Activated gamma-delta T cell treated with anti-CD3 and anti-CD28 coated beads, Interleukin-2, amount 50 U/mL, for 16 hours (primary cell): ENCODE data around the gene ZNF93.
"Not testable (repeated sequence)": the region's sequence is repeated elsewhere in the genome, so short reads cannot be mapped to it uniquely, and the experiment has no call there.

Experiments used
- DNase-seq: peaks from one replicate; pipeline ENCODE4 v3.0.0-alpha.2; 2020; ENCODE audit warnings: low read depth

ZNF93 gene

GRCh38 chr19:19938449-19938848 lies 37.7 kb downstream of the ZNF93 start:
- DNase-seq = no peak

DNA sequence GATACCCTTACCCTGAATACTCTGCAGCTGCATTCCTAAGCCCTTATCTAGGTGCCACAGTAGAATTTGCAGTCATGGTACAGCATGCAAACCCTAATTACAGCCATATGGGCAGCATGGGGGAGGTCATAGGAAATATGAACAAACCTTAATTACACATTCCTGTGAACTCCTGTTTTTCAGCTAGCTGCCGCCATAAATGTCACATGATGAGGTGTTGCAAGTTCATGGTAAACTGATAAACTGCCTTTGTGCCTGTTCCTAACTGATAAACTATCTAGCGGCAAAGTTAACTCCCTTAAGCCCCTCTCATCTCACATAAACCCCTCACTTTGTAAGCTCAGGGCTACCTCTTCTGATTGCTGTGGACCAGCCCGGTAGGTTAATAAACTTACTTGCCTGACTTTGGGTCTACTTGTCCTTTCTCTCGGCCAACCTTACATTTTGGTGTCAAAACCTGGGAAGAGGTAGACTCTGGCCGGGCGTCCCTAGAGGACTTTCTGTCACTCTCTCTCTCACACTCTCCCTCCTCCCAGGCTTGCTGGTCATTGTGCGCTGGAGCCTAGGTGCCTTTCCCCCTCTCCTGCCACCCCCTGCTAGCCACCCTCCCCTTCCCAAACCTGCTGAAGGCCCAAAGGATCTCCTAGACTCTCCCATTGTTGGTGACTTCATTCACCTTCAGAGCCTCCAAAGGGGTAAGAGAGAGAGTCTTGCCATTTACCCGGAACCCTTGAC lies 43.3 kb downstream of the ZNF93 start:
- DNase-seq = no peak

- no peak for DNase-seq
Measured at GRCh38 chr19:19944583-19944880, 43.8 kb downstream of the ZNF93 start.

GRCh38 chr19:19946226-19946625 lies 45.5 kb downstream of the ZNF93 start:
- DNase-seq = no peak

DNA sequence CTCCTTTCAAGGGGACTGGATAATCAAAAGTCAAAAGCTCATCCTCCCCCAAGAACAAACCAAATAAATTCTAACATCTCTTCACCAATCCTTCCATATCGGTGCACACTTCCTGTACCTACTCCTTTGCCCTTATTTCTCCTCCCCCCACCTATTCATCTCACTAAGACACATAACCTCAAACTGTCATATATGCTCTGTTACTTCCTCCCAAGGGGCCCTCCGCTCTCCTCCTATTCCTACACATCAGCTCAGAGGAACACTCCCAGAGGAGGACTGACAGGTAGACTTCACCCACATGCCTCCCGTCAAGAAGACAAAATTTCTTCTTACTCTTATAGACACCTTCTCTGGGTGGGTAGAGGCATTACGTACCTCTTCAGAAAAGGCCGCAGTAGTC lies 48.1 kb downstream of the ZNF93 start:
- no peak for DNase-seq

- no peak for DNase-seq
Measured at GRCh38 chr19:19955208-19955607, 54.5 kb downstream of the ZNF93 start.

DNA sequence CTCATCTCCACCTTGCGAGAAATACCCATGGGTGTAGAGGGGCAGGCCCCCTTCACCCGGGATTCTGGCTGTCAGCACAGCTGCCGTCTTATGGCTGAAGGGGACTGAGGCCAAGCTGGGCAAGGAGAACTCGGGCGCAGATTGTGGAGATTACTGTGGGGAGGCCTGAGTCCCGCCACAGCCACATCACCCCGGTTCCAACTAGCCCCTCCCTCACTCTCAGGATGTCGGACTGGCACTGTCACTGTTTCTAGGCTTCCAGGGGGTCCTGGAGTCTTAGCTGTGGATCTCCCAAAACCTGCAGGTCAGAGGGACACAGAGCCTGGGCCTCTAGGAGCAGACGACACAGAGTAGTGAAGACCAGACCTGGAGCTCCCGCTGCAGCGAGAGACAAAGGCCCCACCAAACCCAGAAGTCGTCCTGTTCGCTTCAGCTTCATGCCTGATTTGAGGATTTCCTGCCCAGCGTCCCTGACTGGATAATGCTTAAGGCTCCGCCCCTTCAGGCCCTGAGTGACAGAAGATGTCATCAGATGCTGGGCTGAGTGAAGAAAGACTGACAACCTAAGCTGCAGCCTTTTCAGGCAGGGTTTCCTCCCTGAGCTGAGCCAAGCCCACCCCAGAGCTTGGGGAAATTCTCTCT lies 55.8 kb downstream of the ZNF93 start:
- DNase-seq = no peak

- not testable (repeated sequence) for DNase-seq
Measured at GRCh38 chr19:19957766-19958165, 57.0 kb downstream of the ZNF93 start.

DNA sequence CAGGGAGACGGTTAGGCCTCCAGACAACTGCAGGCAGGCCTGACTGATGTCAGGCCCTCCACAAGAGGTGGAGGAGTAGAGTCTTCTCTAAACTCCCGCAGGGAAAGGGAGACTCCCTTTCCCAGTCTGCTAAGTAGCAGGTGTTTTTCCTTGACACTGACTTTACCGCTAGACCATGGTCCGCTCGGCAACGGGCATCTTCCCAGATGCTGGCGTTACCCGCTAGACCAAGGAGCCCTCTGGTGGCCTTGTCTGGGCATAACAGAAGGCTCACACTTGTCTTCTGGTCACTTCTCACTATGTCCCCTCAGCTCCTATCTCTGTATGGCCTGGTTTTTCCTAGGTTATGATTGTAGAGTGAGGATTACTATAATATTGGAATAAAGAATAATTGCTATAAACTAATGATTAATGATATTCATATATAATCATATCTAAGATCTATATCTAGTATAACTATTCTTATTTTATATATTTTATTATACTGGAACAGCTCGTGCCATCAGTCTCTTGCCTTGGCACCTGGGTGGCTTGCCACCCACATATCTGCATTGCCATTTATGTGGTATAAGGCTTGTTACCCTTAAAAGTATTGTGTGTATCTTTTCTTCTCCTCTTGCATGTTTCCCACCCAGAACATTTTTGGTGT lies 58.5 kb downstream of the ZNF93 start:
- DNase-seq = peak; percentile 43

DNA sequence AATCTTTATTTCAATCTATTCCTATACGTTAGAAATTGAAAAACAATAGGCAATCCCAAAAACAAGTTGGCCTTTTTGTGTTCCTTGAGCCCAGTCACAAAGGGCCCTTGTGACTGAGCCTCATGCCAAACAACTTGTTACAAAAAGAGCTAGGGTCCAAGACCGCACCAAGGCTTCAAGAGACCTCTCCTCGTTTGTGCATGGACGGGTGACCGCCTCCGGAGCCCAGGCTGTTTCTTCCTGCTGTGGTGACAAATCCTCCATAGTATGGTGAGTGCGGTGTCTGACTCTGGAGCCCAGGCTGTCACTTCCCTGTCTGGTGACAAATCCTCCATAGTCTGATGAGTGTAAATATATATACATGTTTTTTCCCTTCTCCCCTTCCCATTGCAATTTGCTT lies 63.7 kb downstream of the ZNF93 start:
- DNase-seq = no peak

- not testable (repeated sequence) for DNase-seq
Measured at GRCh38 chr19:19966126-19966525, 65.4 kb downstream of the ZNF93 start.

GRCh38 chr19:19966862-19967261 lies 66.1 kb downstream of the ZNF93 start:
- no peak for DNase-seq
